Body of pancreas (tissue), 4 donors: Measurements from ENCODE around the gene BEX4.

ENCODE experiments used
- CTCF ChIP-seq, 7 experiments: fragments of 450-650 bp in 4 of 7; fragments of 200-600 bp in 3 of 7; sonication (generic) in 3 of 7; IDR thresholded peaks; one replicate each; pipeline ENCODE4 v1.5.1; 2016 to 2019; ENCODE audit warnings: antibody characterized with exemption in 7 of 7
- POLR2A ChIP-seq, 3 donors: fragments of 450-650 bp; IDR thresholded peaks; one replicate each; pipeline ENCODE4 v1.6.1; 2016; ENCODE audit warnings: antibody characterized with exemption in 3 of 3, mild to moderate bottlenecking in 2 of 3

GRCh38 chrX:103248553-103248952, 33.6 kb downstream of the BEX4 start:
- TF ChIP-seq CTCF (IDR thresholded peaks at IDR 0.05) = peak in 5 of 7 experiments; percentile 20 to 35 (median 35)
- no peak for TF ChIP-seq POLR2A (IDR thresholded peaks at IDR 0.05)
